Loucy (cell line): ENCODE data around the gene VAV2.

Source experiments
- H2AFZ ChIP-seq: fragments of 200-600 bp; sonication (generic); 2 replicates; pipeline ENCODE4 v1.6.0; 2016; ENCODE audit warnings: antibody characterized with exemption, mild to moderate bottlenecking, low read length, moderate library complexity
- H3F3A ChIP-seq: fragments of 200-600 bp; 2 replicates; pipeline ENCODE4 v1.6.0; 2016; ENCODE audit warnings: antibody characterized with exemption, low read depth, mild to moderate bottlenecking
- H3K27me3 ChIP-seq: fragments of 200-600 bp; sonication (generic); 2 replicates; pipeline ENCODE4 v1.6.1; 2014; ENCODE audit warnings: low read length, mild to moderate bottlenecking; ENCODE audit not compliant: insufficient read depth, poor library complexity, severe bottlenecking
- H3K36me3 ChIP-seq: fragments of 200-600 bp; sonication (generic); 2 replicates; pipeline ENCODE4 v1.6.1; 2016; ENCODE audit warnings: low read length; ENCODE audit not compliant: insufficient read depth
- H3K4me1 ChIP-seq: fragments of 200-600 bp; sonication (generic); 2 replicates; pipeline ENCODE4 v1.5.1; 2014; ENCODE audit warnings: low read length, mild to moderate bottlenecking; ENCODE audit not compliant: insufficient read depth, poor library complexity, severe bottlenecking
- H3K4me2 ChIP-seq: fragments of 200-600 bp; sonication (generic); 2 replicates; pipeline ENCODE4 v1.6.0; 2014; ENCODE audit warnings: antibody characterized with exemption, low read length, low read depth, mild to moderate bottlenecking; ENCODE audit not compliant: poor library complexity, severe bottlenecking
- H3K4me3 ChIP-seq: fragments of 200-600 bp; sonication (generic); 2 replicates; pipeline ENCODE4 v1.5.1; 2014; ENCODE audit warnings: low read length, mild to moderate bottlenecking, mixed read lengths; ENCODE audit not compliant: poor library complexity, severe bottlenecking
- H3K79me2 ChIP-seq: fragments of 200-600 bp; sonication (generic); 2 replicates; pipeline ENCODE4 v1.6.1; 2014; ENCODE audit warnings: low read length; ENCODE audit not compliant: insufficient read depth
- H3K9ac ChIP-seq: fragments of 200-600 bp; sonication (generic); 2 replicates; pipeline ENCODE4 v1.6.0; 2014; ENCODE audit warnings: mild to moderate bottlenecking, low read depth, low read length, moderate library complexity; ENCODE audit not compliant: poor library complexity, severe bottlenecking
- H3K9me2 ChIP-seq: fragments of 200-600 bp; sonication (generic); replicated peaks from 2 replicates; pipeline ENCODE4 v1.6.1; 2016; ENCODE audit warnings: low read depth, low read length, mixed read lengths
- H3K9me3 ChIP-seq: fragments of 200-600 bp; sonication (generic); 2 replicates; pipeline ENCODE4 v1.6.1; 2014; ENCODE audit warnings: mild to moderate bottlenecking, antibody characterized with exemption, low read length, low read depth; ENCODE audit not compliant: insufficient read depth
- H4K20me1 ChIP-seq: fragments of 200-600 bp; sonication (generic); 2 replicates; pipeline ENCODE4 v1.6.0; 2014; ENCODE audit warnings: antibody characterized with exemption, low read length, mild to moderate bottlenecking; ENCODE audit not compliant: insufficient read depth, poor library complexity, severe bottlenecking
- EZH2phosphoT487 ChIP-seq: fragments of 200-600 bp; IDR thresholded peaks from 2 replicates; pipeline ENCODE4 v1.6.1; 2018; ENCODE audit warnings: antibody characterized with exemption, mild to moderate bottlenecking, moderate library complexity, borderline replicate concordance
- TF ChIP-seq, protein P1 (sequence below): fragments of 200-600 bp; sonication (generic); conservative IDR thresholded peaks from 2 replicates; pipeline ENCODE4 v1.5.1; 2014; ENCODE audit warnings: mild to moderate bottlenecking, antibody characterized with exemption, low read length

The VAV2 gene

GRCh38 chr9:133823189-133824105 lies 168.7 kb downstream of the VAV2 start:
- H3K79me2 ChIP-seq = no peaks in the 10 kb centered on the region
- no peaks in the 10 kb centered on the region for H4K20me1 ChIP-seq
- no peaks in the 10 kb centered on the region for H3K9me2 ChIP-seq
- H3K9me3 ChIP-seq = no peaks in the 10 kb centered on the region
- no peaks in the 10 kb centered on the region for H3K36me3 ChIP-seq
- no peak overlapping the region for H3K4me2 ChIP-seq
- no peak for TF ChIP-seq EZH2phosphoT487
- TF ChIP-seq, protein P1, sequence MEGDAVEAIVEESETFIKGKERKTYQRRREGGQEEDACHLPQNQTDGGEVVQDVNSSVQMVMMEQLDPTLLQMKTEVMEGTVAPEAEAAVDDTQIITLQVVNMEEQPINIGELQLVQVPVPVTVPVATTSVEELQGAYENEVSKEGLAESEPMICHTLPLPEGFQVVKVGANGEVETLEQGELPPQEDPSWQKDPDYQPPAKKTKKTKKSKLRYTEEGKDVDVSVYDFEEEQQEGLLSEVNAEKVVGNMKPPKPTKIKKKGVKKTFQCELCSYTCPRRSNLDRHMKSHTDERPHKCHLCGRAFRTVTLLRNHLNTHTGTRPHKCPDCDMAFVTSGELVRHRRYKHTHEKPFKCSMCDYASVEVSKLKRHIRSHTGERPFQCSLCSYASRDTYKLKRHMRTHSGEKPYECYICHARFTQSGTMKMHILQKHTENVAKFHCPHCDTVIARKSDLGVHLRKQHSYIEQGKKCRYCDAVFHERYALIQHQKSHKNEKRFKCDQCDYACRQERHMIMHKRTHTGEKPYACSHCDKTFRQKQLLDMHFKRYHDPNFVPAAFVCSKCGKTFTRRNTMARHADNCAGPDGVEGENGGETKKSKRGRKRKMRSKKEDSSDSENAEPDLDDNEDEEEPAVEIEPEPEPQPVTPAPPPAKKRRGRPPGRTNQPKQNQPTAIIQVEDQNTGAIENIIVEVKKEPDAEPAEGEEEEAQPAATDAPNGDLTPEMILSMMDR = no peak
- no peaks in the 10 kb centered on the region for H3K4me1 ChIP-seq
- H3K9ac ChIP-seq = no peak overlapping the region
- H2AFZ ChIP-seq = no peak overlapping the region
- H3K27me3 ChIP-seq = no peaks in the 10 kb centered on the region
- no peaks in the 10 kb centered on the region for H3F3A ChIP-seq
- H3K4me3 ChIP-seq = no peak overlapping the region

DNA sequence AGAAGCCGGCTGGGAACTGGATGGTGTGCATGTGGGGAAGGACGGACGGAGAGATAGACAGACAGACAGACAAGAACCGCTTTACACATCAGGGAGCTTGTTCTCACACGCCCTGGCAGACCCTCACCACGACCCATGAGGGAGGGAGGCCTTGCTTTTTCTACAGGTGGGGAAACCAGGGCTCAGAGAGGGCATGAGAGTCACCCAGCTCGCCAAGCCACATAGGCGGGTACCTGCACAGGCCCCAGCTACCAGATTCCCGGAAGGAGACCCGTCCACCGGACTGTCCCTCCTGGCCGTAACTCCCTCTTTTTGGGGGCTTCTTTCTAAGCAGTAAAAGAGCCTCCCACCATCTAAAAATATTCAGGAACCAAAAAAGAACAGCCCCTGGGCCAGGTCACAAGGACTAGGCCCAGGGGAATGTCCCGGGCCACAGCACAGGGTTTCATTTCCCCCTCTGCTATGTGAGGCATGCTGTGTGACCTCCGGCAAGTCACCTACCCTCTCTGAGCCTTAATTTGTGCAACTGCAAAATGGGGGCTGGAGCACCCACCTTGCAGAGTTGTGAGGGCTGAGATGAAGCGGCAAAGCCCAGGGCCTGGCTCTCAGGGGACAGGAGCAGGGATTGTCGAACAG lies 169.6 kb downstream of the VAV2 start:
- H3K9me2 ChIP-seq = no peaks in the 10 kb centered on the region
- H3K4me3 ChIP-seq = no peak overlapping the region
- no peaks in the 10 kb centered on the region for H3K79me2 ChIP-seq
- no peaks in the 10 kb centered on the region for H3K9me3 ChIP-seq
- H3F3A ChIP-seq = no peaks in the 10 kb centered on the region
- no peaks in the 10 kb centered on the region for H4K20me1 ChIP-seq
- H2AFZ ChIP-seq = no peak overlapping the region
- H3K9ac ChIP-seq = no peak overlapping the region
- no peaks in the 10 kb centered on the region for H3K27me3 ChIP-seq
- no peak for TF ChIP-seq EZH2phosphoT487
- TF ChIP-seq, protein P1 = no peak
- H3K4me2 ChIP-seq = no peak overlapping the region
- H3K36me3 ChIP-seq = no peaks in the 10 kb centered on the region
- H3K4me1 ChIP-seq = no peaks in the 10 kb centered on the region

DNA sequence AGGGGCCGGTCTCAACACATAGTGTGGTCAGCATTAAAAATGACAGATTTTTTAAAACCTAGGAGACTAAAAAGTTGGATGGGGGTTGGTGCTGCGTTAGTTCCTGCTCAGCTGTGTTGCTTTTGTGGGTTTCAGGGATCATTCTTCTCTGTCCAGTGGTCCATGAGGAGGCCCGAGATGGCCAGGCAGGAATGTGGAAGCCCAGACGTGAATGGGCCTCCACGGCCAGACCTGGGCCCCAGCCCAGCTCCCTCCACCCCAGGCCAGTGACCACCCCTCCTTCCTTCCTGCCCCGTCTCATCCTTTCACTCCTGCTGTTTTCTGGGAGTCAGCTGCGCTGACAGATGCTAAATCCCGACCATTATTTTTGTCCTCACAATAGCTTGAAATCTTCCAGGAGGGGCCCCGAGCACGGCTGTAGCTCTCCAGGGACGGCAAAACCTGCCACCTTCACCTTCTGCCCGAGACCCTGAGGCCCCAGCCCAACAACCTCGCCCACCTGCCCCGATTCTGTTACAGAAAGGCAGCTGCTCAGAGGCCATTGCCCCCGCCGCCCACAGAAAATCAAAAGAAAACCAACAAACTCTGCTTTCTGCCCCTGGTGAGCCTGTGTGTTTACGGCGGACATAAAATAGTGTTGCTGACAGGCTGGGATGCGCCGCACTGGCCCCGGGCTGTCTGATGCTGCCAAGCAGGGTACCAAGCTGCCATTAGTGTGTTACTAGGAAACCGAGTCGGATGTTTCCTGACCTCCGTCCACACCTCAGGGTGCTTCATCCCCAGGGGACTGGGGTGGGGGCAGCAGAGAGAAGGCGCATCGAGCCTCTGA lies 170.3 kb downstream of the VAV2 start:
- Histone ChIP-seq H3K4me3 (no peak overlapping the region), H4K20me1 (no peaks in the 10 kb centered on the region), H3K27me3 (no peaks in the 10 kb centered on the region), H3K36me3 (no peaks in the 10 kb centered on the region), H3K9ac (no peak overlapping the region), H3K4me1 (no peaks in the 10 kb centered on the region), H3K9me3 (no peaks in the 10 kb centered on the region), H3K4me2 (no peak overlapping the region), H2AFZ (no peak overlapping the region), H3F3A (no peaks in the 10 kb centered on the region), H3K9me2 (no peaks in the 10 kb centered on the region), H3K79me2 (no peaks in the 10 kb centered on the region)
- TF ChIP-seq EZH2phosphoT487 = no peak
- TF ChIP-seq, protein P1 = no peak
